HG02623 (cell line): ENCODE measurements around the gene POFUT2.
"Not testable (repeated sequence)": the region's sequence is repeated elsewhere in the genome, so short reads cannot be mapped to it uniquely, and the experiment has no call there.

Experiments used
- ATAC-seq: cut with Tn5 transposase; IDR thresholded peaks from one replicate; pipeline ENCODE4 v1.9.1; 2021; ENCODE audit warnings: moderate library complexity; ENCODE audit not compliant: unreplicated experiment

Gene POFUT2

GRCh38 chr21:45326891-45327440 lies 39.3 kb upstream of the POFUT2 start:
- ATAC-seq, result no peak

DNA sequence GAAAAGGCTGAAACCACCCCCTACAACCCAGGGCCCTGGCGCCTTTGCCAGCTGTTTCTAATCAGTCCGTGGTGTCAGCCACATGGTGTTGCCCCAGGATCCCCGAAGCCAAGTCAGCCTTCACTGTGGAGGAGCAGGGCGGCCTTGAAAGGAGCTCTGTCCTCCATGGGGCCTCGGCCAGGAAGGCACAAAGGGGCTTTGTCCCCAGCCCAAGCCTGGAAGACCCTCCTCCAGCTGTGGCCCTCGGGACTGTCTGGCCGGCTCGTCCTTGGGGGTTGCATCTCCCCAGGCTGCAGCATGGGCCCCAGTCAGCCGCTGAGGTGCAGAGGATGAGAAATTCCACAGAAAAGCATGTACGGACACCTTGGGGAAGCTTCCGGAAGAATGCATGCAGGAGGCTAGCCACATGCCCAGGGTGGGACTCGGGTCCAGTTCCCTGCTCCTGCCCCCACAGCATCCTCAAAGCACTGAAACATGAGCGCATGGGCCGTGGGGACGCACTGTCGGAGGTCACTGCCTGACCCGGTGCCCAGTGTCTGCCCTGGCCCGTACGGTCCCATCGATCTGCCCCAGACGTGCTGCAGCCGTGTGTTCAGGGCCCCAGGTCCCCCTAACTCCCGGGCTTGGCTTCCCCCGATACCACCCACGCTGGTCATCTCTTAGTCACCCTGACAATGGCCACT lies 38.6 kb upstream of the POFUT2 start:
- ATAC-seq, result no peak

GRCh38 chr21:45325206-45326168 lies 37.8 kb upstream of the POFUT2 start:
- no peak for ATAC-seq

GRCh38 chr21:45324489-45325205 lies 37.0 kb upstream of the POFUT2 start:
- no peak for ATAC-seq

GRCh38 chr21:45323487-45324311 lies 36.0 kb upstream of the POFUT2 start:
- ATAC-seq, result no peak

- no peak for ATAC-seq
These were observed 35.3 kb upstream of the POFUT2 start for GRCh38 chr21:45322960-45323461.

GRCh38 chr21:45322231-45322959 lies 34.7 kb upstream of the POFUT2 start:
- no peak for ATAC-seq

DNA sequence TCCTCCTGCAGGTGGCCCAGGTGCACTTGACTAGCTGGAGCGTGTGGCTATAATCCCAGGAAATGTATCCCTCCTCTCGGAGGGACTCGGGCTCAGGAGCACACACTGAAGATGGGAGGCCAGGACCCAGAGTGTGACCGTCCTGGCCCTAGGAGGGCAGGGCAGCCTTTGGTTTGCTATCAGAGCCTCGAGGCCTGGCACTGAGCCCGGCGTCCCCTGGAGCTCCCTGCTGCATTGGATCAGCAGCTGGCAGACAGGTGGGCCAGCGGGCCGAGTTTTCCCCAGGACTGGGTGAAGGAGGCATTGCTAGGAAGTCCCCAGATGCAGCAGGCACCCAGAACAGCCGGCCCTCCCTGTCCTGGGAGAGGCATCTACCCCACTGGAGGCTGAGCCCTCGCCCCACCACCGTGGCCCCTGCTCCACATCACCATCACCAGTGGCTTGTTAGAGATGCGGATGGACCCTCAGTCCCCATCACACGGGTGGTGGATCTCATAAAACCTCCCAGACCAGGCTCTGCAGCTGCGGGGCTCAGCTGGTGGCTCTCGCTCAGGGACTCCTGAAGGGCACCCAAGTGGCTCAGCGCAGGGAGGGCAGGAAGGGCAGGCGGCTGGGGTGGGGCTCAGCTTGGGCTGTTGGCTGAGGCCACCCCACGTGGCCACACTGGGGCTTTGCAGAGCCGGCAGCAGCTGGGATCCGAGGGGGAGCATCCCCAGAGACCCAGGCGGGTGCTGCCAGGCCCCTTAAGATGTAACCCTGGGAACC lies 32.7 kb upstream of the POFUT2 start:
- ATAC-seq, result no peak

- ATAC-seq, result no peak
These were observed 31.9 kb upstream of the POFUT2 start for GRCh38 chr21:45319461-45320211.

DNA sequence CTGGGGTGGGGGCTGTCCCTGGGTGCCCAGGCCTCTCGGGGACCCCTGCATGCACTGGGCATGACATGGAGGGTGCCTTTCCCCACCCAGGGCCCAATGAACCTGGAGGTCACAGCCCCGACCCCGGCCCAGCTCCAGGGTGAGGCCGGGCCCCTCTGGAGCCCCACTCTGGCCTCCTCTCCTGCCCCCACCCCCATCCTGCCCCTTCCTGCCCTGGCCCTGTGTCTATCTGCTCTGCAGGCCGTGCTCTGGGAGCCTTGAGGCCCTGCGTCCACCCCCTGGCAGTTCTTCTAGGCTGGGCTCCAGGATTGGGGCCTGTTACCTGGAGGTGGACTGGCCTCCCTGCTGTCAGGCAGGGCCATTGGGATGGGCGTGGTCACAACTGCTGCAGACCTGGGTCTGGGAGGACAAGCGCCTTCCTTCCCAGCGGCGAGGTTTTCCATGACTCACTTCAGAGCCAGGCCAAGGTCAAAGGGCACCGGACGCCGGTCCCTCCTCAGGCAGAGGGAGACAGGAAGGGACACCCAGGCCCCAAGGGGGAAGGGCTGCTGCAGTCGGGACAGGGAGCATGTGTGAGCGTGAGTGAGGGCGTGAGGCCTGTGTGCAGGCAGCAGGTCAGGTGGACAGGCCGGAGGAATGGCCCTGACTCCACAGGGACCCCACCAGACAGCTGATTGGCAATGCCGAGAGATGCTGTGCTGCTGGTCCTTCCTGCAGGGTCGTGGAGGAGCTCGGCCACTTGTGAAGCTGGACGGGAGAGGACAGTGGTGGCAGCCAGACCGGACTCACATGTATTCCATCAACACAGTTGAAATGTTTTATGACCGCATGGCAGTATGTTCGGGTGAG lies 31.1 kb upstream of the POFUT2 start:
- ATAC-seq, result no peak

DNA sequence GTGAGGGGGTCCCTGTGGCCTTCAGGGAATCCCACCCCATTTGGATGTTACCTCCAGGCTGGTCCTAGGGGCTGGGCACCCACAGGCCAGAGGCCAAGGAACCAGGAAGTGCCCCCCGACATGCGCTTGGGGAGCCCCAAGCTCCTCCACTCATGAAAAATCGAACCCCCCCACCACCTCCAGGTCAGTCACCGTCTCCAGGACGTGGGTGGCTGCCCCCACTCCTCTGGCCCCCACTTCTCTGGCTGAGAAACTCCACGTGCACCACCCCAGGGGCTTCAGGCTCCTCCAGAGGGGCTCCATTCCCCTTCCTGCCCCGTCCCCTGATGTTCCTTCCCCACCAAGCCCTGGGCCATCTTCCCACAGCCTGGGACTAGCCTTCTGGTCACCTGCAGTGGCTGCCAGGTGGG lies 30.5 kb upstream of the POFUT2 start:
- no peak for ATAC-seq

DNA sequence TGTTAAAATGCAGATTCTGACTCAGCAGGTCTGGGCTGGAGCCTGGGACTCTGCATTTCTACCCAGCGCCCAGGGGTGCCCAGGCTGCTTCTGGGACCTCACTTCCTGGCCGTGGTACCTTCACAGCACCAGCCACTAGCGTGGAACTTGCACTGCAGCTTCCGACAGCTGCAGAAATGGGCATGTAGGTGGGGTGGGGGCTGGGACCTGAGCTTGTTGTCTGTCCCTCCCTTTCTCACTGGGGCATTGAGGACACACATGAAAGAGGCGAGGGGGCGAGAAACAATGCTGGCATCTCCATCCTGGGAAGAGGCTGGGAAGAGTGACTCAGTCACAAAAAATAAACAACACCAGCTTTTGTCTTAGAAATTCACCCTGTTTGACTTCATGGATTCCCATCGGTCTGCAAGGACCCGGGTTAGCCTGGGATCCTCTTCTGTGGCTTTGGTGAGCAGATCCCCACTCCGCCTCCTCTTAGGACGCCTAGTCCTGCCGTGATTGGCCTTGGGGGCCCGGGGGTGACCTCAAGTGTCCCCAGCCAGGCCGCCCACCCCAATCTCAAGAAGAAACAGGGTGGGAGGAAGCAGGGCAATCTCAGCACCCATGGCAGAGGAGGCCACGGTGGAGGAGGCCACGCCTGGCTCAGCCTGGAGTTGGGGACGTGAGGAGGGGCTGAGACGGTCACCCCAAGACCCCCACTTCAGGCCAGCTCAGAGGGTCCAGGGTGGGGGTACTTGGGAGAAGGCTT lies 29.9 kb upstream of the POFUT2 start:
- ATAC-seq, result no peak

DNA sequence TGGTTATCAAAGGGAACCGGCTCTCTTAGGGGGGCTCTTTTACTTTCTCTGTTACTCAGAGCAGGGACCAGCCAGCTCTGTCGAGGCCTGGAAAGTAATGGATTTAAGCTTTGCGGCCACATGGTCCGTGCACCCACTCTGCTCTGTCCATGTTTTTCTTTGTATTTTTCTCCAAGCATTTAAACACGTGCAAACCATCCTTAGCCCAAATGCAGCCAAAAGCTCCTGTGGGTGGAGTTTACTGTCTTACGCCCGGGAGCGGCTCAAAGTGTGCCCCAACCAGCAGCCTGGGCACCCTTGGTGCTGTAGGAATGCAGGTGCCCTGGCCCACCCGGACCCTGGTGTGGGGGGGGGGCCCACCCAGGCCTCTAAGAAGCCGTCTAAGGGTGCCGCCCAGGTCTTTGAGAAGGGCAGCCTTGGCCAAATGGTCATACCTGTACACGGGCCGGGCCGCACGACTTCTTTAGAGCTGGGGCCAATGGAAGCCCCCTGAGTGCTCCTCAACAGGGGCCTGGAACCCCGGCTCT lies 29.2 kb upstream of the POFUT2 start:
- no peak for ATAC-seq

GRCh38 chr21:45315676-45316470 lies 28.2 kb upstream of the POFUT2 start:
- ATAC-seq, result not testable (repeated sequence)

DNA sequence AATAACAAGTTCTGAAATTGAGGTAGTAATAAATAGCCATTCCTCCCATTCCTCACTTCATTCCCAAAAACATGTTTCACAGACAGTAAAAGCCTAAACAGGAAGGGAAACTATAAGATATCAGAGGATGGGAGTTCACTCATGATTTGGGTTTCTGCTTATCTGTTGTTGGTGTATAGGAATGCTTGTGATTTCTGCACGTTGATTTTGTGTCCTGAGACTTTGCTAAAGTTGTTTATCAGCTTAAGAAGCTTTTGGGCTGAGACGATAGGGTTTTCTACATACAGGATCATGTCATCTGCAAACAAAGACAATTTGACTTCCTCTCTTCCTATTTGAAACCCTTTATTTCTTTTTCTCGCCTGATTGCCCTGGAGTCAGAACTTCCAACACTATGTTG lies 26.0 kb upstream of the POFUT2 start:
- ATAC-seq, result no peak
